ENCODE measurements around the gene PSMA5. TPM values are rescaled to one million over a fixed set of nuclear protein-coding genes. Genes with fewer than 3 reads are reported as not detected.

The PSMA5 gene
- polyA plus RNA-seq, 1 donor (not counting 4 experiments of a cell fraction or from before 2014, with no cell fraction given) = 150 TPM

DNA sequence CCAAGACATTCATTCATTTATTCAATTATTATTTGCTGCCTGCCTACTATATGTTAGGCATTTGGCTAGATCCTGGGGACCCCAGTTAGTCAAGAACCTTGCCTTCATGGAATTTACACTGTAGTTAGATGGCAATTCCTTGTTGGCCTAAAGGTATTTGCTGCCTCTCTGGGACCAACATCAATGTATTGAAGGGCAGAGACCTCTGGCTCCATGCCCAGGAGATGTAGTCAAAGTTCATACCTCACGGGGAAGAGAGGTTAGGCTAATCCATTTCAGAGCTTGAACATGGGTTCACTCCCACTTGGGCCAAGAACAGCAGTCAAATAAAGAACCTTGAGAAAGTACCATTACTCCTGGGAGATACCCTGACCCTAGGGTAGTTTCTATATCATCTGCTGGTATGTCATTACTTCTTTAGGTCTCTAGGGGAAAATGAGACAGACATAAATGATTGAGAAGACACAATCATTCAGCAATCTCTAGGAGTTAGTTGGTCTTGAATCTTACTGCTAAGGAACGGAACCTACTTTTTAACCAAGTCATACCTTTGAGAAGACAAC lies 60.5 kb downstream of the PSMA5 start:
- Histone ChIP-seq H3K9me3 (ENCODE audit: control insufficient read depth, low read depth, low read length) (no peaks in the 10 kb centered on the region), H3K4me2 (ENCODE audit: control insufficient read depth, extremely low read depth, insufficient read depth, low read depth, low read length) (no peak overlapping the region), H4K20me1 (ENCODE audit: control insufficient read depth, extremely low read depth, insufficient read depth, low read length) (no peaks in the 10 kb centered on the region), H3K27ac (ENCODE audit: control insufficient read depth, insufficient read depth, low read length) (no peak overlapping the region), H3K79me2 (ENCODE audit: control insufficient read depth, insufficient read depth, low read length) (no peaks in the 10 kb centered on the region), H3K9me1 (ENCODE audit: control insufficient read depth, extremely low read depth, insufficient read depth, low read length) (no peaks in the 10 kb centered on the region), H2AFZ (ENCODE audit: control insufficient read depth, low read length) (no peak overlapping the region), H3K27me3 (ENCODE audit: control insufficient read depth, extremely low read depth, insufficient read depth, low read length) (peaks cover 2% of the 10 kb centered on the region), H3K9ac (ENCODE audit: control insufficient read depth, extremely low read depth, insufficient read depth, low read length) (no peak overlapping the region), H3K4me1 (ENCODE audit: control insufficient read depth, extremely low read depth, insufficient read depth, low read length) (peaks cover 2% of the 10 kb centered on the region), H3K36me3 (ENCODE audit: control insufficient read depth in 2 of 2, extremely low read depth in 1 of 2, insufficient read depth in 2 of 2, low read length in 2 of 2) (no peaks in the 10 kb centered on the region), H3K4me3 (ENCODE audit: control insufficient read depth in 2 of 3, extremely low read depth in 1 of 3, insufficient read depth in 2 of 3, low read depth in 1 of 3, low read length in 3 of 3) (no peak overlapping the region)
- DNase-seq (ENCODE audit: low read depth, low spot score) (no peak), FAIRE-seq (no peak)
- TF ChIP-seq, protein P1, sequence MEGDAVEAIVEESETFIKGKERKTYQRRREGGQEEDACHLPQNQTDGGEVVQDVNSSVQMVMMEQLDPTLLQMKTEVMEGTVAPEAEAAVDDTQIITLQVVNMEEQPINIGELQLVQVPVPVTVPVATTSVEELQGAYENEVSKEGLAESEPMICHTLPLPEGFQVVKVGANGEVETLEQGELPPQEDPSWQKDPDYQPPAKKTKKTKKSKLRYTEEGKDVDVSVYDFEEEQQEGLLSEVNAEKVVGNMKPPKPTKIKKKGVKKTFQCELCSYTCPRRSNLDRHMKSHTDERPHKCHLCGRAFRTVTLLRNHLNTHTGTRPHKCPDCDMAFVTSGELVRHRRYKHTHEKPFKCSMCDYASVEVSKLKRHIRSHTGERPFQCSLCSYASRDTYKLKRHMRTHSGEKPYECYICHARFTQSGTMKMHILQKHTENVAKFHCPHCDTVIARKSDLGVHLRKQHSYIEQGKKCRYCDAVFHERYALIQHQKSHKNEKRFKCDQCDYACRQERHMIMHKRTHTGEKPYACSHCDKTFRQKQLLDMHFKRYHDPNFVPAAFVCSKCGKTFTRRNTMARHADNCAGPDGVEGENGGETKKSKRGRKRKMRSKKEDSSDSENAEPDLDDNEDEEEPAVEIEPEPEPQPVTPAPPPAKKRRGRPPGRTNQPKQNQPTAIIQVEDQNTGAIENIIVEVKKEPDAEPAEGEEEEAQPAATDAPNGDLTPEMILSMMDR (optimal IDR thresholded peaks at IDR 0.05 in 1 of 3, IDR thresholded peaks at IDR 0.05 in 1 of 3, conservative IDR thresholded peaks at IDR 0.05 in 1 of 3; ENCODE audit: extremely low read depth in 1 of 3, insufficient read depth in 2 of 3, low read length in 3 of 3) = no peak
- no peak for TF ChIP-seq EZH2 (IDR thresholded peaks at IDR 0.05; ENCODE audit: low read length)
- dilution Hi-C loops (cut with MboI; ENCODE audit: extremely low pct_ligation_motif_present, low sequenced_read_pairs) = no loop called here

DNA sequence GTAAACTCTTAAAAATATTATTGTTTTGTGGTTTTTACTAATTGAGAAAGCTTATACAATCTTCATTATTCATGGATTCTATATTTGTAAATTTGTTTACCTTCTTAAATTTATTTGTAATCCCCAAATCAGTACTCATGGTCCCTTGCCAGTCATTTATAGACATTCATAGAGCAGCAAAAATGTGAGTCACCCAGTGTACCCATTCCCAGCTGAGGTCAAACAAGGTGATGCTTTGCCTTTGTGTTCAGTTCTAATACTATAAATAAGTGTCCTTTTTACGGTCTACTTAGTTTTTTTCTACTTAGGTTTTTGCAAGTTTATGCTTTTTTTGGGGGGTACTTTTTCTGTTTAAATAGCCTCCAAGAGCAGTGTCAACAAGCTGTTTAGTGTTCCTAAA lies 64.6 kb downstream of the PSMA5 start:
- no peaks in the 10 kb centered on the region for H4K20me1 ChIP-seq (ENCODE audit: control insufficient read depth, extremely low read depth, insufficient read depth, low read length)
- no peaks in the 10 kb centered on the region for H3K79me2 ChIP-seq (ENCODE audit: control insufficient read depth, insufficient read depth, low read length)
- no peak overlapping the region for H3K9ac ChIP-seq (ENCODE audit: control insufficient read depth, extremely low read depth, insufficient read depth, low read length)
- no peaks in the 10 kb centered on the region for H3K36me3 ChIP-seq (ENCODE audit: control insufficient read depth in 2 of 2, extremely low read depth in 1 of 2, insufficient read depth in 2 of 2, low read length in 2 of 2)
- TF ChIP-seq, protein P1 (optimal IDR thresholded peaks at IDR 0.05 in 1 of 3, IDR thresholded peaks at IDR 0.05 in 1 of 3, conservative IDR thresholded peaks at IDR 0.05 in 1 of 3; ENCODE audit: extremely low read depth in 1 of 3, insufficient read depth in 2 of 3, low read length in 3 of 3) = no peak
- no peak for TF ChIP-seq EZH2 (IDR thresholded peaks at IDR 0.05; ENCODE audit: low read length)
- no peak overlapping the region for H2AFZ ChIP-seq (ENCODE audit: control insufficient read depth, low read length)
- H3K9me1 ChIP-seq (ENCODE audit: control insufficient read depth, extremely low read depth, insufficient read depth, low read length) = no peaks in the 10 kb centered on the region
- H3K27ac ChIP-seq (ENCODE audit: control insufficient read depth, insufficient read depth, low read length) = no peak overlapping the region
- H3K4me2 ChIP-seq (ENCODE audit: control insufficient read depth, extremely low read depth, insufficient read depth, low read depth, low read length) = no peak overlapping the region
- no peak for DNase-seq (ENCODE audit: low read depth, low spot score)
- no peaks in the 10 kb centered on the region for H3K27me3 ChIP-seq (ENCODE audit: control insufficient read depth, extremely low read depth, insufficient read depth, low read length)
- no peak for FAIRE-seq
- dilution Hi-C loops (cut with MboI; ENCODE audit: extremely low pct_ligation_motif_present, low sequenced_read_pairs) = no loop called here
- H3K4me3 ChIP-seq (ENCODE audit: control insufficient read depth in 2 of 3, extremely low read depth in 1 of 3, insufficient read depth in 2 of 3, low read depth in 1 of 3, low read length in 3 of 3) = no peak overlapping the region
- H3K4me1 ChIP-seq (ENCODE audit: control insufficient read depth, extremely low read depth, insufficient read depth, low read length) = no peaks in the 10 kb centered on the region
- H3K9me3 ChIP-seq (ENCODE audit: control insufficient read depth, low read depth, low read length) = no peaks in the 10 kb centered on the region
